Endodermal cell (in vitro differentiated cells): ENCODE measurements around the gene KBTBD12. TPM values are rescaled to one million over a fixed set of nuclear protein-coding genes. Genes with fewer than 3 reads are reported as not detected.

Experiments
- DNase-seq: peaks from one replicate; pipeline ENCODE4 v3.0.0-alpha.2; 2017
- H3K27ac ChIP-seq: 2 replicates; pipeline ENCODE4 v1.5.1; 2013; ENCODE audit warnings: mild to moderate bottlenecking, low read depth, low read length, moderate library complexity
- H3K27me3 ChIP-seq: 2 replicates; pipeline ENCODE4 v1.6.1; 2013; ENCODE audit warnings: mild to moderate bottlenecking, low read length, moderate library complexity; ENCODE audit not compliant: insufficient read depth, control insufficient read depth, poor library complexity, severe bottlenecking
- H3K36me3 ChIP-seq: 2 replicates; pipeline ENCODE4 v1.7.0; 2013; ENCODE audit warnings: mild to moderate bottlenecking, low read length, moderate library complexity; ENCODE audit not compliant: control insufficient read depth, insufficient read depth
- H3K4me1 ChIP-seq: one replicate; pipeline ENCODE4 v1.7.0; 2013; ENCODE audit warnings: low read length; ENCODE audit not compliant: control insufficient read depth, insufficient read depth
- H3K4me3 ChIP-seq: 2 replicates; pipeline ENCODE4 v1.5.1; 2013; ENCODE audit warnings: mild to moderate bottlenecking, low read length, moderate library complexity
- H3K9ac ChIP-seq: 2 replicates; pipeline ENCODE4 v1.6.1; 2013; ENCODE audit warnings: mild to moderate bottlenecking, low read length, moderate library complexity; ENCODE audit not compliant: poor library complexity, severe bottlenecking; ENCODE audit errors: extremely low read depth
- H3K9me3 ChIP-seq: 2 replicates; pipeline ENCODE4 v1.6.1; 2013; ENCODE audit warnings: mild to moderate bottlenecking, low read length, moderate library complexity; ENCODE audit not compliant: control insufficient read depth
- H3K27ac Mint-ChIP-seq: 2 replicates; pipeline ENCODE4 v1.8.0; 2020; ENCODE audit warnings: mixed read lengths
- H3K27me3 Mint-ChIP-seq: 2 replicates; pipeline ENCODE4 v1.8.0; 2021; ENCODE audit warnings: mild to moderate bottlenecking, mixed read lengths; ENCODE audit not compliant: insufficient read depth
- H3K36me3 Mint-ChIP-seq: 2 replicates; pipeline ENCODE4 v1.8.0; 2020; ENCODE audit warnings: low read depth, mixed read lengths
- H3K4me1 Mint-ChIP-seq: 2 replicates; pipeline ENCODE4 v1.8.0; 2020; ENCODE audit warnings: mixed read lengths
- H3K4me3 Mint-ChIP-seq: 2 replicates; pipeline ENCODE4 v1.8.0; 2020; ENCODE audit warnings: mild to moderate bottlenecking, moderate library complexity, mixed read lengths
- H3K9me3 Mint-ChIP-seq: 2 replicates; pipeline ENCODE4 v1.8.0; 2020; ENCODE audit warnings: mild to moderate bottlenecking, mixed read lengths
- CTCF ChIP-seq: fragments of 200-600 bp; sonication (generic); conservative IDR thresholded peaks from 2 replicates; pipeline ENCODE4 v1.5.0; 2021; ENCODE audit warnings: antibody characterized with exemption, mild to moderate bottlenecking
- WGBS, 2 experiments: methylation state at CpG; one replicate each; pipeline versions ENCODE4 v1.1.5 to v1.1.7; 2013; ENCODE audit warnings: missing lambda C conversion rate in 2 of 2, mixed read lengths in 1 of 2; ENCODE audit not compliant: insufficient coverage in 1 of 2, insufficient read length in 1 of 2; 5-methylcytosine and 5-hydroxymethylcytosine counted together
- total RNA-seq, 2 donors: library from RNA; stranded (reverse); fragmentation: NEBNext Ultra II Directional in 1 of 2; extraction: Animal tissue kit (Norgen Biotek cat#: 25700) in 1 of 2; gene quantifications; 2 replicates in 1 of 2; 3 replicates in 1 of 2; pipeline ENCODE4 v1.2.1, GENCODE V29; 2021

Gene KBTBD12
- total RNA-seq, 2 donors from 2014 or later, result 0.24 to 0.42 TPM

- Mint-ChIP-seq H3K27me3 (peaks cover 10% of the 10 kb centered on the region), H3K9me3 (peaks cover 1% of the 10 kb centered on the region), H3K4me3 (no peak overlapping the region), H3K4me1 (no peaks in the 10 kb centered on the region), H3K27ac (no peak overlapping the region), H3K36me3 (no peaks in the 10 kb centered on the region)
- H3K27me3 ChIP-seq, result no peaks in the 10 kb centered on the region
- H3K4me1 ChIP-seq, result no peaks in the 10 kb centered on the region
- no peaks in the 10 kb centered on the region for H3K9me3 ChIP-seq
- WGBS, 2 experiments, result 88% methylated on average over 3 to 5 of the region's 5 CpGs
- no peaks in the 10 kb centered on the region for H3K36me3 ChIP-seq
- TF ChIP-seq CTCF, result no peak
- H3K27ac ChIP-seq, result no peak overlapping the region
- no peak overlapping the region for H3K9ac ChIP-seq
- no peak overlapping the region for H3K4me3 ChIP-seq
- DNase-seq, result no peak
Measured at GRCh38 chr3:127997961-127998360, 82.9 kb downstream of the KBTBD12 start.

GRCh38 chr3:127998596-127998995, 83.6 kb downstream of the KBTBD12 start:
- H3K4me1 ChIP-seq, result no peaks in the 10 kb centered on the region
- H3K27me3 ChIP-seq, result no peaks in the 10 kb centered on the region
- no peak overlapping the region for H3K9ac ChIP-seq
- H3K27ac ChIP-seq, result no peak overlapping the region
- H3K27ac Mint-ChIP-seq, result no peak overlapping the region
- TF ChIP-seq CTCF, result no peak
- peaks cover 9% of the 10 kb centered on the region for H3K27me3 Mint-ChIP-seq
- no peaks in the 10 kb centered on the region for H3K36me3 ChIP-seq
- no peaks in the 10 kb centered on the region for H3K36me3 Mint-ChIP-seq
- H3K9me3 Mint-ChIP-seq, result peaks cover 1% of the 10 kb centered on the region
- no peak for DNase-seq
- H3K4me3 ChIP-seq, result no peak overlapping the region
- H3K4me1 Mint-ChIP-seq, result no peaks in the 10 kb centered on the region
- 86 to 92% methylated on average over 2 to 3 of the region's 3 CpGs for WGBS, 2 experiments
- H3K4me3 Mint-ChIP-seq, result no peak overlapping the region
- no peaks in the 10 kb centered on the region for H3K9me3 ChIP-seq

- no peak for DNase-seq
- no peak for TF ChIP-seq CTCF
- 91 to 92% methylated on average over 4 to 6 of the region's 6 CpGs for WGBS, 2 experiments
Measured at GRCh38 chr3:127999509-128000106, 84.6 kb downstream of the KBTBD12 start.

More at GRCh38 chr3:127999509-128000106, 84.6 kb downstream of the KBTBD12 start:
- Histone ChIP-seq H3K27ac (no peak overlapping the region), H3K36me3 (no peaks in the 10 kb centered on the region), H3K4me3 (no peak overlapping the region), H3K27me3 (no peaks in the 10 kb centered on the region), H3K9me3 (no peaks in the 10 kb centered on the region), H3K9ac (no peak overlapping the region), H3K4me1 (no peaks in the 10 kb centered on the region)
- Mint-ChIP-seq H3K27ac (no peak overlapping the region), H3K4me3 (no peak overlapping the region), H3K4me1 (no peaks in the 10 kb centered on the region), H3K27me3 (peaks cover 8% of the 10 kb centered on the region), H3K9me3 (peaks cover 1% of the 10 kb centered on the region), H3K36me3 (no peaks in the 10 kb centered on the region)
